CD4-positive, CD25-positive, alpha-beta regulatory T cell (primary cell): ENCODE measurements around the gene PRKAR2B. TPM values are rescaled to one million over a fixed set of nuclear protein-coding genes. Genes with fewer than 3 reads are reported as not detected.
A peak's percentile ranks its signal among the peaks of the same experiment; 100 is the strongest.
"Not testable (repeated sequence)": the region's sequence is repeated elsewhere in the genome, so short reads cannot be mapped to it uniquely, and the experiment has no call there.

ENCODE experiments used
- ATAC-seq, 2 donors: fragments of 150-1000 bp; cut with Tn5 transposase; one replicate each; pipeline ENCODE4 v1.10.0; 2021; ENCODE audit warnings: low read depth in 2 of 2, moderate number of reproducible peaks in 2 of 2, moderate library complexity in 1 of 2
- DNase-seq, 3 donors: peaks; one replicate each; pipeline versions ENCODE4 v3.0.0 to v3.0.0-alpha.2; 2012 to 2022; ENCODE audit warnings: mixed read lengths in 1 of 3
- H3K27ac ChIP-seq: one replicate; pipeline ENCODE4 v1.7.0; 2013; ENCODE audit warnings: mild to moderate bottlenecking, low read length; ENCODE audit not compliant: insufficient read depth, poor library complexity, severe bottlenecking
- H3K27me3 ChIP-seq: one replicate; pipeline ENCODE4 v1.7.0; 2013; ENCODE audit warnings: low read length; ENCODE audit not compliant: control insufficient read depth, insufficient read depth
- H3K36me3 ChIP-seq: one replicate; pipeline ENCODE4 v1.7.0; 2013; ENCODE audit warnings: mild to moderate bottlenecking, low read length, moderate library complexity; ENCODE audit not compliant: control insufficient read depth, insufficient read depth
- H3K4me1 ChIP-seq: 2 replicates; pipeline ENCODE4 v1.7.0; 2013; ENCODE audit warnings: mild to moderate bottlenecking, low read length; ENCODE audit not compliant: insufficient read depth, control insufficient read depth, poor library complexity, severe bottlenecking
- H3K4me3 ChIP-seq: one replicate; pipeline ENCODE4 v1.7.0; 2013; ENCODE audit warnings: low read depth, mild to moderate bottlenecking, low read length, moderate library complexity
- H3K9me3 ChIP-seq, 2 experiments: 1 replicate in 1 of 2; 2 replicates in 1 of 2; pipeline ENCODE4 v1.7.0; 2013; ENCODE audit warnings: low read length in 2 of 2, mild to moderate bottlenecking in 1 of 2, moderate library complexity in 1 of 2; ENCODE audit not compliant: control insufficient read depth in 2 of 2
- H3K27ac Mint-ChIP-seq, 3 donors: one replicate each; pipeline ENCODE4 v1.8.0; 2020 to 2022; ENCODE audit warnings: mild to moderate bottlenecking in 3 of 3, mixed read lengths in 3 of 3, moderate library complexity in 2 of 3
- H3K27me3 Mint-ChIP-seq: one replicate; pipeline ENCODE4 v1.8.0; 2022; ENCODE audit warnings: mild to moderate bottlenecking, mixed read lengths
- H3K36me3 Mint-ChIP-seq: one replicate; pipeline ENCODE4 v1.8.0; 2020; ENCODE audit warnings: mixed read lengths
- H3K4me1 Mint-ChIP-seq, 4 donors: one replicate each; pipeline ENCODE4 v1.8.0; 2020 to 2022; ENCODE audit warnings: mixed read lengths in 4 of 4, mild to moderate bottlenecking in 1 of 4
- H3K4me3 Mint-ChIP-seq, 4 donors: one replicate each; pipeline ENCODE4 v1.8.0; 2020 to 2022; ENCODE audit warnings: mild to moderate bottlenecking in 4 of 4, mixed read lengths in 4 of 4, moderate library complexity in 3 of 4
- H3K9me3 Mint-ChIP-seq, 7 donors: one replicate each; pipeline ENCODE4 v1.8.0; 2020 to 2022; ENCODE audit warnings: mixed read lengths in 7 of 7, mild to moderate bottlenecking in 3 of 7, moderate library complexity in 2 of 7
- polyA plus RNA-seq, 4 donors: library from polyadenylated mRNA; unstranded; fragments of 300-500 nt; fragmentation: Illumina TruSeq; gene quantifications; one replicate each; pipeline ENCODE4 v1.2.3, GENCODE V29; 2021
- total RNA-seq: library from RNA; stranded (reverse); gene quantifications from one replicate; pipeline ENCODE4 v1.2.3, GENCODE V29; 2022

The PRKAR2B gene
- total and polyA plus RNA-seq, 5 donors from 2014 or later, result 0.05 to 8.0 (median 0.11) TPM

DNA sequence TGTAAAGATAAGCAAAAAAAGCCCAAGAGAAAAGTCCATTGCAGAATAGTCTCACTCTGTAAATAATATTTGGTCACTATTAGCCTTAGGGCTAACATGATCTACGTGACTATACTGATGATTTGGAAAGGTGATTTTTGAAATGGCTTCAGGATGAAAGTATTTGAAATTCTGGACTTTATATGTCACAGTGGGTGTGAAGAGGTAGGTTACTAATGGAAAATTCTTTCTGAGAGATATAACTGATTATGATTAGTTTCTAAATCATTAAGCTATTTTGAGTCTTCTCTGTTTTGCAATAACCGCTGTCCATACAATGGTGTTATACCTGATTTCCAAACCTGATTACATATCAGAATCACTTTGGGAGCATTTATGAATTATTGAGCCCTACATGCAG, 104.2 kb downstream of the PRKAR2B start:
- H3K9me3 Mint-ChIP-seq, result no peaks in the 10 kb centered on the region
- DNase-seq (no peak), ATAC-seq (no peak)
- no peaks in the 10 kb centered on the region for H3K36me3 Mint-ChIP-seq
- H3K4me1 Mint-ChIP-seq, result peaks cover 0 to 4% (median 2%) of the 10 kb centered on the region in 4 donors
- H3K4me3 ChIP-seq, result no peak overlapping the region
- peaks cover 2% of the 10 kb centered on the region for H3K27me3 ChIP-seq
- H3K27me3 Mint-ChIP-seq, result peaks cover 5% of the 10 kb centered on the region
- H3K4me3 Mint-ChIP-seq, result no peak overlapping the region
- no peaks in the 10 kb centered on the region for H3K9me3 ChIP-seq
- no peaks in the 10 kb centered on the region for H3K36me3 ChIP-seq
- H3K27ac ChIP-seq, result no peak overlapping the region
- H3K27ac Mint-ChIP-seq, result no peak overlapping the region
- H3K4me1 ChIP-seq, result no peaks in the 10 kb centered on the region

DNA sequence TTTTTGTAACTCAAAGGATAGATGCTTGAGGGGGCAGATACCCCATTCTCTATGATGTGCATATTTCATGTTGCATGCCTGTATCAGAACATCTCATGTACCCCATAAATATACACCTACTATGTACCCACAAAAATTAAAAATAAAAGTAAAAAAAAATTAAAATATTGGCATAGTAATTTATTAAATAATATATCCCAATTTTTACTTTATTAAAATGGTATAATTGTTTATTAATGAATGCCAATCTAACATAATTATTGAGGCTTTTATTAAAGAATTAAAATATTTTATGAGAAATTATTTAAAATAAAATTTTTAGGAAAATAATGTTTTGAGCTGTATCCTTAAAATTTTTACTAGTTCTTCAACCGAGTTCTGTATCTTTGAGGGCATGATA, 105.4 kb downstream of the PRKAR2B start:
- H3K27ac ChIP-seq, result no peak overlapping the region
- Mint-ChIP-seq H3K36me3 (no peaks in the 10 kb centered on the region), H3K4me3 (no peak overlapping the region), H3K27ac (no peak overlapping the region), H3K27me3 (peaks cover 5% of the 10 kb centered on the region), H3K9me3 (no peaks in the 10 kb centered on the region), H3K4me1 (peaks cover 0 to 4% (median 2%) of the 10 kb centered on the region in 4 donors)
- H3K27me3 ChIP-seq, result peaks cover 4% of the 10 kb centered on the region
- H3K4me3 ChIP-seq, result no peak overlapping the region
- no peaks in the 10 kb centered on the region for H3K36me3 ChIP-seq
- H3K4me1 ChIP-seq, result no peaks in the 10 kb centered on the region
- DNase-seq, result no peak
- H3K9me3 ChIP-seq, result no peaks in the 10 kb centered on the region
- ATAC-seq, result no peak

DNA sequence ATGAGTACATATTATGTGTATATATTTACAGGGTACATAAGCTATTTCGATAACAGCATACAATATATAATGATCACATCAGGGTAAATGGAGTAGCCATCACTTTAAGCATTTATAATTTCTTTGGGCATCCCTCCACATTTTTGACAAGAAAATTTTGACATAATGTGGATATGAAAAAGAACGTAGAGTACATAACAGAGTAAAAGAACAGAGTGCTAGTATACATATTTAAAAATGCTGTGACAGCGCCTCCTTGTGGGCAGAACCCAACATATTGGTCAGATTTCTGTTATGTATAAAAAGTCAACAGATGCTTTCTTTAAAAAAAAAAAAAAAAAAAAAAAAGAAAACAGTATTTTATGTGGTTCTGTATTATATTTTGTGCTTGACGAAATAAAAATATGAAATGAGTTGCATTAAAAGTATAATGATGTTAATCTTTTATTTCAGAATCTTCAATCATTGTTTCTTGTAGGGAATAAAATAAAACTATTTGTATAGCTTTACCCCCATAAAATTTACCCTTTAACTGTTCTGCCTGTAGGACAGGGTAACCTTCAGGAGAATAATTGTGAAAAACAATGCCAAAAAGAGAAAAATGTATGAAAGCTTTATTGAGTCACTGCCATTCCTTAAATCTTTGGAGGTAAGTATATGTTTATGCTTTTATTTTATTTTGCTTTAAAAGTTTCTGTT, 106.0 kb downstream of the PRKAR2B start:
- DNase-seq (peak; percentile 57 to 83 (median 76)), ATAC-seq (peak in 1 of 2 donors; percentile 72)
- H3K4me1 Mint-ChIP-seq, result peaks cover 0 to 4% (median 2%) of the 10 kb centered on the region in 4 donors
- no peak overlapping the region for H3K27ac Mint-ChIP-seq
- Histone ChIP-seq H3K27ac (no peak overlapping the region), H3K27me3 (peaks cover 6% of the 10 kb centered on the region), H3K4me3 (no peak overlapping the region), H3K36me3 (no peaks in the 10 kb centered on the region), H3K9me3 (no peaks in the 10 kb centered on the region), H3K4me1 (no peaks in the 10 kb centered on the region)
- H3K4me3 Mint-ChIP-seq, result no peak overlapping the region
- H3K36me3 Mint-ChIP-seq, result no peaks in the 10 kb centered on the region
- no peaks in the 10 kb centered on the region for H3K9me3 Mint-ChIP-seq
- H3K27me3 Mint-ChIP-seq, result peaks cover 5% of the 10 kb centered on the region

DNA sequence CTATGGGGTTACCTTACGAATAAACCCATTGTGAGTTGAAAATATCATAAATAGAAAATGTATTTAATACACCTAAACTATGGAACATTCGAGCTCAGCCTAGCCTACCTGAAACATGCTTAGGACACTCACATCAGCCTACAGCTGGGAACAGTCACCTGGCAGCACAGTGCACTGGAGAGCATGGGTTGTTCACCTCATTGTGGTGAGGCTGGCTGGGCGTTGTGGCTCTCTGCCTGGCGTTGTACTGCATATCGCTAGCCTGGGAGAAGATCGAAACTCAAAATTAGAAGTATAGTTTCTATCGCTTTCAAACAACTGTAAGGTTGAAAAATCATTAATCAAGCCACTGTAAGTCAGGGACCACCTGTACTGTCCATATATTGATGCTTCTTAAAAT, 107.0 kb downstream of the PRKAR2B start:
- no peaks in the 10 kb centered on the region for H3K9me3 ChIP-seq
- H3K36me3 ChIP-seq, result no peaks in the 10 kb centered on the region
- H3K4me3 ChIP-seq, result no peak overlapping the region
- Mint-ChIP-seq H3K27ac (no peak overlapping the region), H3K36me3 (no peaks in the 10 kb centered on the region), H3K4me1 (peaks cover 0 to 4% (median 2%) of the 10 kb centered on the region in 4 donors), H3K9me3 (peaks cover 0 to 1% (median 0%) of the 10 kb centered on the region in 7 donors), H3K4me3 (no peak overlapping the region), H3K27me3 (peaks cover 6% of the 10 kb centered on the region)
- DNase-seq, result no peak
- no peaks in the 10 kb centered on the region for H3K4me1 ChIP-seq
- peaks cover 6% of the 10 kb centered on the region for H3K27me3 ChIP-seq
- no peak for ATAC-seq
- no peak overlapping the region for H3K27ac ChIP-seq

DNA sequence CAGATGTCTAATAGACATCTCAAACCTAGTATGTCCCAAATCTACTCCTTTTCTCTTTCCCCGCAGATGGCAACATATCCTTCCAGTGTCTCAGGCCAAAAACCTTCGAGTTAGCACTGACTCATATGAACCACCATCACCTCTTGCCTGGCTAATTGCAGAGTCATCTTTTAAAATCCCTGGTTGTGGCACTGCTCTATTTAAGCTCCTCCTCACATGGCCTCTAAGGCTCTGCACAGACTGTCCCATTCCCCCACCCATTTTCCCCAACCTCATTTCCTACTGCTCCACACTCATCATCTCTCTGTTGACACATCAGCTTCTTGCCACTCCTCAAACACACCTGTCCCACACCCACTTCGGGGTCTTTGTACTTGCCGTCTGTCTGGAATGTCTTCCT, 107.5 kb downstream of the PRKAR2B start:
- peaks cover 0 to 4% (median 2%) of the 10 kb centered on the region in 4 donors for H3K4me1 Mint-ChIP-seq
- no peak overlapping the region for H3K27ac Mint-ChIP-seq
- DNase-seq (no peak), ATAC-seq (no peak)
- Histone ChIP-seq H3K36me3 (no peaks in the 10 kb centered on the region), H3K27ac (no peak overlapping the region), H3K4me1 (no peaks in the 10 kb centered on the region), H3K27me3 (peaks cover 6% of the 10 kb centered on the region), H3K9me3 (no peaks in the 10 kb centered on the region), H3K4me3 (no peak overlapping the region)
- no peak overlapping the region for H3K4me3 Mint-ChIP-seq
- no peaks in the 10 kb centered on the region for H3K36me3 Mint-ChIP-seq
- H3K27me3 Mint-ChIP-seq, result peaks cover 11% of the 10 kb centered on the region
- peaks cover 0 to 1% (median 0%) of the 10 kb centered on the region in 7 donors for H3K9me3 Mint-ChIP-seq

DNA sequence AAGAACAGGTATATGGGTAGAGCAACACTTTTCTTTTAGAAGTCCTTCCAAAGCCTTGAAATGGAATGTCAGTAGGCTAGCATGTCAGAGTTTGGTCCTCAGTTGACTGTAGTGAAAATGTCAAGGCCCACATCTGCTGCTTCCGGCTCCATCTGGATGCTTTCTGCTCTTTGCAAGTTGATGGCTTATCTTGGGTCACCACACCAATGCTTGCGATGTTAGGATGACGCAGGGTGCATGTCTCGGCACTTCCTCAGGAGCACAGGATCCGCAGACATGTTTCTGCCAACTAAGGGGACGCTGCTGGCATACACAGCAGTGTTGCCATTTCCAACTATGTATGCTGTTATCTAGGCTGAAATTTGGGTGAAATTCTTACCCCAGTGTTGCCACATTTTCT, 110.3 kb downstream of the PRKAR2B start:
- Histone ChIP-seq H3K9me3 (no peaks in the 10 kb centered on the region), H3K27me3 (peaks cover 6% of the 10 kb centered on the region), H3K36me3 (no peaks in the 10 kb centered on the region), H3K4me1 (no peaks in the 10 kb centered on the region), H3K4me3 (no peak overlapping the region), H3K27ac (no peak overlapping the region)
- Mint-ChIP-seq H3K4me1 (peaks cover 0 to 2% (median 0%) of the 10 kb centered on the region in 4 donors), H3K27me3 (peaks cover 19% of the 10 kb centered on the region), H3K4me3 (no peak overlapping the region), H3K36me3 (no peaks in the 10 kb centered on the region), H3K27ac (no peak overlapping the region), H3K9me3 (peaks cover 0 to 1% (median 0%) of the 10 kb centered on the region in 7 donors)
- ATAC-seq (no peak), DNase-seq (no peak)

DNA sequence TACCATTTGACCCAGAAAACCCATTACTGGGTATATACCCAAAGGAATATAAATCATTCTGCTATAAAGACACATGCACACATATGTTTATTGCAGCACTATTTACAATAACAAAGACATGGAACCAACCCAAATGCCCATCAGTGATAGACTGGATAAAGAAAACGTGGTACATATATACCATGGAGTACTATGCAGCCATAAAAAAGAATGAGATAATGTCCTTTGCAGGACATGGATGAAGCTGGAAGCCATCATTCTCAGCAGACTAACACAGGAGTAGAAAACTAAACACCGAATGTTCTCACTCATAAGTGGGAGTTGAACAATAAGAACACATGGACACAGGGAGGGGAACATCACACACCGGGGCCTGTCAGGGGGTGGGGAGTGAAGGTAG, 111.2 kb downstream of the PRKAR2B start:
- H3K27ac Mint-ChIP-seq, H3K36me3 ChIP-seq, H3K27me3 ChIP-seq, DNase-seq, H3K27ac ChIP-seq, H3K4me1 Mint-ChIP-seq, H3K36me3 Mint-ChIP-seq, H3K4me3 ChIP-seq, H3K4me1 ChIP-seq, H3K4me3 Mint-ChIP-seq, H3K9me3 Mint-ChIP-seq, H3K9me3 ChIP-seq, ATAC-seq: not testable (repeated sequence)
- peaks cover 23% of the 10 kb centered on the region for H3K27me3 Mint-ChIP-seq

DNA sequence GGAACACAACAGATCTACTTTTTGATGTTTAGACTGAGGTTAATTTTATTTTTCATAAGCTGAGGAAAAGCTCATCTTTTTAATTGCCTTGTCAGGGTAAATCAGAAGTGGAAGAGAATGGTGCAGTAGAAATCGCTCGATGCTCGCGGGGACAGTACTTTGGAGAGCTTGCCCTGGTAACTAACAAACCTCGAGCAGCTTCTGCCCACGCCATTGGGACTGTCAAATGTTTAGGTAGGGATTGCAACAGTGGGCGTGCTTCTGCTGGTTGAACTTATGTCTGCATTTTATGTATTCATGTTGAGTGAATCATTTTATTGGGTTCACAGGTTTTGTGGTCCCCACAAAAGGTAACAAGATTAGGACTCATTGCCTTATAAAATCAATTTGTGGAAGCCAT, 112.6 kb downstream of the PRKAR2B start:
- no peaks in the 10 kb centered on the region for H3K36me3 ChIP-seq
- H3K36me3 Mint-ChIP-seq, result no peaks in the 10 kb centered on the region
- no peaks in the 10 kb centered on the region for H3K4me1 ChIP-seq
- no peak overlapping the region for H3K27ac Mint-ChIP-seq
- H3K4me3 ChIP-seq, result no peak overlapping the region
- no peaks in the 10 kb centered on the region for H3K4me1 Mint-ChIP-seq
- DNase-seq (no peak), ATAC-seq (no peak)
- peaks cover 6% of the 10 kb centered on the region for H3K27me3 ChIP-seq
- H3K4me3 Mint-ChIP-seq, result no peak overlapping the region
- H3K27ac ChIP-seq, result no peak overlapping the region
- H3K9me3 ChIP-seq, result no peaks in the 10 kb centered on the region
- peaks cover 0 to 1% (median 0%) of the 10 kb centered on the region in 7 donors for H3K9me3 Mint-ChIP-seq
- peaks cover 17% of the 10 kb centered on the region for H3K27me3 Mint-ChIP-seq
